PC-3 (cell line): ENCODE data around the gene TMEM132D. TPM values are rescaled to one million over a fixed set of nuclear protein-coding genes. Genes with fewer than 3 reads are reported as not detected.

Experiments
- ATAC-seq: fragments of 200-7000 bp; cut with Tn5 transposase; 2 replicates; pipeline ENCODE4 v1.9.1; 2020; ENCODE audit warnings: mild to moderate bottlenecking, moderate library complexity
- BruUV-seq: library from RNA; stranded (reverse); fragments of 400-500 nt; replicated peaks from 2 replicates; lab custom pipeline; 2021; lab: Mats Ljungman, UMichigan
- CTCF ChIA-PET: fragments of 300-600 bp; sonication (Branson Sonifier 250); formaldehyde crosslinking; loops from one replicate; lab custom pipeline; 2022; ENCODE audit warnings: antibody characterized with exemption; lab: Charles Lee
- POLR2A ChIA-PET: fragments of 300-600 bp; sonication (Branson Sonifier 250); formaldehyde crosslinking; loops from one replicate; lab custom pipeline; 2022; ENCODE audit warnings: antibody characterized with exemption; ENCODE audit not compliant: unreplicated experiment; lab: Charles Lee
- DNase-seq: peaks from one replicate; pipeline ENCODE4 v3.0.0-alpha.2; 2015
- H2AFZ ChIP-seq: fragments of 300-600 bp; sonication (generic); 2 replicates; pipeline ENCODE4 v1.6.0; 2016; ENCODE audit warnings: antibody characterized with exemption, low read length
- H3F3A ChIP-seq: fragments of 300-600 bp; sonication (generic); one replicate; pipeline ENCODE4 v1.6.0; 2017; ENCODE audit warnings: antibody characterized with exemption, low read length, control low read depth, mild to moderate bottlenecking; ENCODE audit not compliant: unreplicated experiment
- H3K27ac ChIP-seq: fragments of 300-600 bp; sonication (generic); 2 replicates; pipeline ENCODE4 v1.5.1; 2016; ENCODE audit warnings: mild to moderate bottlenecking, low read length
- H3K27me3 ChIP-seq: fragments of 300-600 bp; sonication (generic); 2 replicates; pipeline ENCODE4 v1.6.1; 2016; ENCODE audit warnings: low read length, mixed read lengths
- H3K36me3 ChIP-seq: fragments of 300-600 bp; sonication (generic); 2 replicates; pipeline ENCODE4 v1.6.1; 2016; ENCODE audit warnings: low read depth, mixed run types, low read length, mixed read lengths
- H3K4me1 ChIP-seq: fragments of 300-600 bp; sonication (generic); 2 replicates; pipeline ENCODE4 v1.5.1; 2016; ENCODE audit warnings: low read length; ENCODE audit not compliant: insufficient read depth
- H3K4me2 ChIP-seq: fragments of 300-600 bp; sonication (generic); 2 replicates; pipeline ENCODE4 v1.6.0; 2016; ENCODE audit warnings: low read length
- H3K4me3 ChIP-seq: fragments of 300-600 bp; sonication (generic); 2 replicates; pipeline ENCODE4 v1.5.1; 2016; ENCODE audit warnings: mild to moderate bottlenecking, low read length, mixed read lengths
- H3K79me2 ChIP-seq: fragments of 300-600 bp; sonication (generic); 2 replicates; pipeline ENCODE4 v1.6.1; 2017; ENCODE audit warnings: low read length, mixed read lengths
- H3K9ac ChIP-seq: fragments of 300-600 bp; sonication (generic); 2 replicates; pipeline ENCODE4 v1.6.0; 2016; ENCODE audit warnings: mild to moderate bottlenecking, low read length
- H3K9me2 ChIP-seq: fragments of 300-600 bp; sonication (generic); replicated peaks from 2 replicates; pipeline ENCODE4 v1.6.1; 2016; ENCODE audit warnings: mixed run types, low read length, mixed read lengths
- H3K9me3 ChIP-seq: fragments of 300-600 bp; sonication (generic); 2 replicates; pipeline ENCODE4 v1.6.1; 2016; ENCODE audit warnings: low read length, mixed read lengths
- H4K20me1 ChIP-seq: fragments of 300-600 bp; sonication (generic); 2 replicates; pipeline ENCODE4 v1.6.1; 2016; ENCODE audit warnings: low read length, mixed read lengths
- CTCF ChIP-seq: fragments of 300-600 bp; sonication (generic); conservative IDR thresholded peaks from 2 replicates; pipeline ENCODE4 v1.5.1; 2017; ENCODE audit warnings: antibody characterized with exemption, low read depth, mild to moderate bottlenecking, low read length
- EZH2 ChIP-seq: fragments of 300-600 bp; sonication (generic); IDR thresholded peaks from one replicate; pipeline ENCODE4 v1.6.1; 2017; ENCODE audit warnings: antibody characterized with exemption, mild to moderate bottlenecking, low read length; ENCODE audit not compliant: unreplicated experiment
- EZH2phosphoT487 ChIP-seq: fragments of 300-600 bp; sonication (generic); IDR thresholded peaks from 2 replicates; pipeline ENCODE4 v1.6.1; 2018; ENCODE audit warnings: mild to moderate bottlenecking, antibody characterized with exemption, low read length, borderline replicate concordance
- intact Hi-C: fragments of 100-400 bp; cut with micrococcal nuclease; formaldehyde crosslinking; loops from 2 replicates; pipeline ENCODE4 v1.9.0; 2023
- total RNA-seq: library from RNA; depleted of rRNA; stranded (reverse); fragments of >200 nt; gene quantifications from 2 replicates; pipeline ENCODE4 v1.2.3, GENCODE V29; 2014

Gene TMEM132D
- total RNA-seq, 1 experiment from 2014 or later, result not detected

GRCh38 chr12:129779989-129780388, 123.8 kb downstream of the TMEM132D start:
- no peaks in the 10 kb centered on the region for H3K4me1 ChIP-seq
- no peak overlapping the region for H2AFZ ChIP-seq
- no peaks in the 10 kb centered on the region for H4K20me1 ChIP-seq
- ATAC-seq (no peak), DNase-seq (no peak)
- H3K4me2 ChIP-seq, result no peak overlapping the region
- POLR2A ChIA-PET, result no interaction called here
- H3K79me2 ChIP-seq, result no peaks in the 10 kb centered on the region
- H3F3A ChIP-seq, result no peaks in the 10 kb centered on the region
- H3K9me3 ChIP-seq, result peaks cover 2% of the 10 kb centered on the region; the same call in 1 of the 2 replicates
- intact Hi-C loops, result no loop called here
- H3K27ac ChIP-seq, result no peak overlapping the region
- H3K4me3 ChIP-seq, result no peak overlapping the region
- no peaks in the 10 kb centered on the region for H3K9me2 ChIP-seq
- H3K9ac ChIP-seq, result no peak overlapping the region
- no peaks in the 10 kb centered on the region for H3K36me3 ChIP-seq
- H3K27me3 ChIP-seq, result peaks cover 95% of the 10 kb centered on the region
- TF ChIP-seq EZH2phosphoT487 (no peak), CTCF (no peak), EZH2 (no peak)
- CTCF ChIA-PET, result no interaction called here
- no TSS peak for BruUV-seq

GRCh38 chr12:129779033-129779432, 124.8 kb downstream of the TMEM132D start:
- no peak overlapping the region for H3K27ac ChIP-seq
- H3K9me2 ChIP-seq, result no peaks in the 10 kb centered on the region
- peaks cover 97% of the 10 kb centered on the region for H3K27me3 ChIP-seq
- H3K4me2 ChIP-seq, result no peak overlapping the region
- intact Hi-C loops, result no loop called here
- BruUV-seq, result no TSS peak
- ATAC-seq (no peak), DNase-seq (no peak)
- H3K79me2 ChIP-seq, result no peaks in the 10 kb centered on the region
- POLR2A ChIA-PET, result no interaction called here
- CTCF ChIA-PET, result no interaction called here
- no peaks in the 10 kb centered on the region for H4K20me1 ChIP-seq
- H2AFZ ChIP-seq, result no peak overlapping the region
- no peak overlapping the region for H3K9ac ChIP-seq
- no peak for TF ChIP-seq EZH2
- TF ChIP-seq EZH2phosphoT487, result no peak
- TF ChIP-seq CTCF, result no peak
- H3K4me1 ChIP-seq, result no peaks in the 10 kb centered on the region
- no peak overlapping the region for H3K4me3 ChIP-seq
- H3F3A ChIP-seq, result no peaks in the 10 kb centered on the region
- no peaks in the 10 kb centered on the region for H3K9me3 ChIP-seq
- no peaks in the 10 kb centered on the region for H3K36me3 ChIP-seq

GRCh38 chr12:129776977-129777667, 126.7 kb downstream of the TMEM132D start:
- Histone ChIP-seq H3F3A (no peaks in the 10 kb centered on the region), H3K36me3 (no peaks in the 10 kb centered on the region), H3K79me2 (no peaks in the 10 kb centered on the region), H3K9ac (no peak overlapping the region), H3K4me3 (no peak overlapping the region), H3K27me3 (peaks cover 92% of the 10 kb centered on the region), H3K9me2 (no peaks in the 10 kb centered on the region), H3K4me1 (no peaks in the 10 kb centered on the region), H3K9me3 (no peaks in the 10 kb centered on the region), H3K27ac (no peak overlapping the region), H2AFZ (no peak overlapping the region), H4K20me1 (no peaks in the 10 kb centered on the region), H3K4me2 (no peak overlapping the region)
- ATAC-seq (no peak), DNase-seq (no peak)
- TF ChIP-seq EZH2phosphoT487 (no peak), EZH2 (no peak), CTCF (no peak)
- CTCF ChIA-PET, result interaction anchor here (0.6 kb wide), 1 partner anchor 123 kb away, joined by 3 read pairs; no protein-coding TSS in a partner anchor
- no TSS peak for BruUV-seq
- intact Hi-C loops, result no loop called here
- POLR2A ChIA-PET, result no interaction called here
